DOHH2 (cell line): ENCODE measurements around the gene NHLRC2.
A peak's percentile ranks its signal among the peaks of the same experiment; 100 is the strongest.

Experiments
- H3F3A ChIP-seq: fragments of 200-600 bp; sonication (generic), shearing (Covaris generic); 2 replicates; pipeline ENCODE4 v1.6.0; 2016; ENCODE audit warnings: antibody characterized with exemption, mild to moderate bottlenecking; ENCODE audit not compliant: control insufficient read depth, insufficient read depth
- H3K27ac ChIP-seq: fragments of 200-600 bp; sonication (generic); 2 replicates; pipeline ENCODE4 v1.5.1; 2014; ENCODE audit warnings: low read depth, mild to moderate bottlenecking, low read length, moderate library complexity
- H3K27me3 ChIP-seq: fragments of 200-600 bp; sonication (generic); 2 replicates; pipeline ENCODE4 v1.6.1; 2014; ENCODE audit warnings: mild to moderate bottlenecking, low read length, mixed read lengths; ENCODE audit not compliant: control insufficient read depth
- H3K36me3 ChIP-seq: fragments of 200-600 bp; sonication (generic); 2 replicates; pipeline ENCODE4 v1.6.1; 2014; ENCODE audit warnings: mild to moderate bottlenecking, low read length, moderate library complexity, mixed read lengths; ENCODE audit not compliant: control insufficient read depth
- H3K4me1 ChIP-seq: fragments of 200-600 bp; sonication (generic); 2 replicates; pipeline ENCODE4 v1.6.1; 2014; ENCODE audit warnings: mild to moderate bottlenecking, low read length, mixed read lengths; ENCODE audit not compliant: control insufficient read depth
- H3K4me2 ChIP-seq: fragments of 200-600 bp; sonication (generic); 2 replicates; pipeline ENCODE4 v1.6.0; 2014; ENCODE audit warnings: mild to moderate bottlenecking, low read length, moderate library complexity
- H3K4me3 ChIP-seq: fragments of 200-600 bp; sonication (generic); 2 replicates; pipeline ENCODE4 v1.5.1; 2014; ENCODE audit warnings: mild to moderate bottlenecking, low read length, mixed read lengths
- H3K79me2 ChIP-seq: fragments of 200-600 bp; sonication (generic); 2 replicates; pipeline ENCODE4 v1.6.1; 2014; ENCODE audit warnings: mild to moderate bottlenecking, low read length, mixed read lengths; ENCODE audit not compliant: control insufficient read depth
- H3K9me2 ChIP-seq: fragments of 200-600 bp; sonication (generic); replicated peaks from 2 replicates; pipeline ENCODE4 v1.6.1; 2014; ENCODE audit warnings: mild to moderate bottlenecking, low read length, mixed read lengths; ENCODE audit not compliant: control insufficient read depth
- H3K9me3 ChIP-seq: fragments of 200-600 bp; sonication (generic); 2 replicates; pipeline ENCODE4 v1.6.1; 2014; ENCODE audit warnings: antibody characterized with exemption, low read length, mixed read lengths; ENCODE audit not compliant: control insufficient read depth, insufficient read depth
- H4K20me1 ChIP-seq: fragments of 200-600 bp; sonication (generic); 2 replicates; pipeline ENCODE4 v1.6.0; 2014; ENCODE audit warnings: low read depth, mild to moderate bottlenecking, antibody characterized with exemption, low read length, moderate library complexity; ENCODE audit not compliant: control insufficient read depth, insufficient read depth
- EZH2phosphoT487 ChIP-seq: fragments of 200-600 bp; sonication (generic); IDR thresholded peaks from 2 replicates; pipeline ENCODE4 v1.6.1; 2017; ENCODE audit warnings: borderline replicate concordance, mild to moderate bottlenecking, antibody characterized with exemption, low read length, moderate library complexity, mixed read lengths
- TF ChIP-seq, protein P1 (sequence below): fragments of 200-600 bp; sonication (generic); IDR thresholded peaks from one replicate; pipeline ENCODE4 v1.5.1; 2014; ENCODE audit warnings: antibody characterized with exemption, mild to moderate bottlenecking, low read depth, low read length; ENCODE audit not compliant: poor library complexity, severe bottlenecking

The NHLRC2 gene

DNA sequence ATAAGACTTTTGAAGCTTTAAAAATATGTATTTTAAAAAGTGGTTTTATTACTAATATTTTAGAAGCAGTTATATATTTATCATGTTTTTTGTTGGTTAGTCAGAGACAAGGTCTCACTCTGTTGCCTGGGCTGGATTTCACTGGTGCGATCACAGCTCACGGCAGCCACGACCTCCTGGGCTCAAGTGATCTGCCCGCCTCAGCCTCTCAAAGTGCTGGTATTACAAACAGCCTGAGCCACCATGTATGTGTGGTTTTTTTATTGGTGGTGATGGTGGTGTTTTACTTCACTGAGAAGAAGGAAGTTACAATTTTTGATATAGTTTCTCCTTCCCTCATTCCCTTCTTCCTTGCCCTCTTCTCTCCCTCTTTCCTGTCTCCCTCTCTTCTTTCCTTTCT is 13.4 kb downstream of the NHLRC2 start:
- Histone ChIP-seq H3K9me2 (no peaks in the 10 kb centered on the region), H3K27ac (no peak overlapping the region), H4K20me1 (peaks cover 5% of the 10 kb centered on the region; the same call in 1 of the 2 replicates), H3F3A (no peaks in the 10 kb centered on the region), H3K27me3 (no peaks in the 10 kb centered on the region), H3K4me3 (no peak overlapping the region), H3K9me3 (no peaks in the 10 kb centered on the region), H3K4me1 (no peaks in the 10 kb centered on the region), H3K36me3 (peaks cover 23% of the 10 kb centered on the region), H3K79me2 (peaks cover 38% of the 10 kb centered on the region), H3K4me2 (no peak overlapping the region)
- TF ChIP-seq EZH2phosphoT487: no peak
- TF ChIP-seq, protein P1, sequence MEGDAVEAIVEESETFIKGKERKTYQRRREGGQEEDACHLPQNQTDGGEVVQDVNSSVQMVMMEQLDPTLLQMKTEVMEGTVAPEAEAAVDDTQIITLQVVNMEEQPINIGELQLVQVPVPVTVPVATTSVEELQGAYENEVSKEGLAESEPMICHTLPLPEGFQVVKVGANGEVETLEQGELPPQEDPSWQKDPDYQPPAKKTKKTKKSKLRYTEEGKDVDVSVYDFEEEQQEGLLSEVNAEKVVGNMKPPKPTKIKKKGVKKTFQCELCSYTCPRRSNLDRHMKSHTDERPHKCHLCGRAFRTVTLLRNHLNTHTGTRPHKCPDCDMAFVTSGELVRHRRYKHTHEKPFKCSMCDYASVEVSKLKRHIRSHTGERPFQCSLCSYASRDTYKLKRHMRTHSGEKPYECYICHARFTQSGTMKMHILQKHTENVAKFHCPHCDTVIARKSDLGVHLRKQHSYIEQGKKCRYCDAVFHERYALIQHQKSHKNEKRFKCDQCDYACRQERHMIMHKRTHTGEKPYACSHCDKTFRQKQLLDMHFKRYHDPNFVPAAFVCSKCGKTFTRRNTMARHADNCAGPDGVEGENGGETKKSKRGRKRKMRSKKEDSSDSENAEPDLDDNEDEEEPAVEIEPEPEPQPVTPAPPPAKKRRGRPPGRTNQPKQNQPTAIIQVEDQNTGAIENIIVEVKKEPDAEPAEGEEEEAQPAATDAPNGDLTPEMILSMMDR: no peak

DNA sequence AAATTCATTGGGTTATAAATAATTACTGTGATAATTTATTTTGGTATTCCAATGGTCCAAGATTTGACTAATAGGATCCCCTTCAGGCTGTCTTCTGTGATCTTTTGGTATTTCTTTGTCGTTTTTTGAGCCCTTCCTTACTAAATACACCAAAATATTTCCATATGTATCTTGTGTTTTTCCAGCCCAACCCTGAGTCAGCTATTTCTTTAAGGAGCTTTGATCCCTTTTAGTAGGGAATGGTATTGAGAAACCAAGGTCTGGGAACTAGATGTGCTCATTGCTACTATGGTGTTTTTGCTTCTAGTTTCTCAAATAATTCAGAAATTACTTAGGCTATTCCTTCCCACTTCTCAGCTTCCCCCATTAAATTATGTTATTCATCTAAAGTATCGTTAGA is 15.3 kb downstream of the NHLRC2 start:
- no peak overlapping the region for H3K4me2 ChIP-seq
- no peak for TF ChIP-seq EZH2phosphoT487
- TF ChIP-seq, protein P1: no peak
- H3K27ac ChIP-seq: no peak overlapping the region
- no peaks in the 10 kb centered on the region for H3K9me2 ChIP-seq
- no peaks in the 10 kb centered on the region for H3K9me3 ChIP-seq
- H3K4me3 ChIP-seq: no peak overlapping the region
- H4K20me1 ChIP-seq: peaks cover 7% of the 10 kb centered on the region; the same call in 1 of the 2 replicates
- H3F3A ChIP-seq: no peaks in the 10 kb centered on the region
- peaks cover 16% of the 10 kb centered on the region for H3K36me3 ChIP-seq
- H3K4me1 ChIP-seq: no peaks in the 10 kb centered on the region
- no peaks in the 10 kb centered on the region for H3K27me3 ChIP-seq
- H3K79me2 ChIP-seq: peaks cover 50% of the 10 kb centered on the region

DNA sequence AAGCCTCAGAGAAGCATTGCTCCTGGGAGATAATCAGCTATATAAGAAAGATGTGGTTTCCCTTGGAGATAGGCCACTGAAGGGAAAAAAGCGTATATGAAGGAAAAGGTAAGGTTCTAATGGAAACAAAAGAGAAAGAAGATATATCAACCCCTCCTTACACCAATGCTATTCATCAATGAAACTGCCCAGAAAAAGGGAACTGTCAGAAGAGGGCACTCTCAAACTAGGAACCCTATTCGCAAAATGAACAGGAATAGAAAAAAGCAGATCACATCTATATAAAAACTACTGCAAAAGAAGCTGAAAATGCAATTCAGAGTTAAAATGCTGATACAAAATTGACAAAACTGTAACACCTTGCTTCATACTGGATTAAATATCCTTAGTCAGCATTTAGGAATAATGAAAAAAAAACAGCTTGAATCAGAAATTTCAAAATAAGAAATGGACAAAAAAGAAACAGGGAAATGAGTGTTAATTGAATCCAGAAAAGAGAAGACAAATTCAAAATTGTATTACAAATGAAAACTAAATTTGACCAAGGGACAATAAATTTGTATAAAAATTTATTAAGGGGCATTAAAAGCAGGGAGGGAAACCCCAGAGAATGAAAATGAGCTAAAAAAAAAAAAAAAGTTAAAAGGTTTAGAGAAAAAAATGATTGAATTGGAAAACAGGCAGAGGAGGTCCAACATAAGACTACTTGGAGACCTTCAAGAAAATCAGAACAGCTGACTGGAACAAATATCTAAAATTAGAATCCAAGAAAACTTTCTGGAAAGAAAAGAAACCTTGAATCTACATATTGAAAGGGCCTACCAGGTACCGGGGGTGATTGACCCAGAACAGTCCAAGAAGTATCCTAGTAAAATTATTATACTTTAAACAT is 17.9 kb downstream of the NHLRC2 start:
- Histone ChIP-seq H4K20me1 (peaks cover 7% of the 10 kb centered on the region; the same call in 1 of the 2 replicates), H3K27ac (no peak overlapping the region), H3K36me3 (peaks cover 11% of the 10 kb centered on the region), H3K27me3 (no peaks in the 10 kb centered on the region), H3K79me2 (peaks cover 48% of the 10 kb centered on the region), H3K4me3 (no peak overlapping the region), H3K9me2 (no peaks in the 10 kb centered on the region), H3K4me2 (no peak overlapping the region), H3K9me3 (no peaks in the 10 kb centered on the region), H3K4me1 (no peaks in the 10 kb centered on the region), H3F3A (no peaks in the 10 kb centered on the region)
- no peak for TF ChIP-seq EZH2phosphoT487
- TF ChIP-seq, protein P1: peak; percentile 48
